B cell (primary cell): ENCODE data around the gene FAM163A. TPM values are rescaled to one million over a fixed set of nuclear protein-coding genes. Genes with fewer than 3 reads are reported as not detected.

Experiments used
- ATAC-seq: fragments of 200-7000 bp; cut with Tn5 transposase; one replicate; pipeline ENCODE4 v1.10.0; 2021; ENCODE audit warnings: low read depth, mild to moderate bottlenecking, moderate number of reproducible peaks, moderate library complexity
- CTCF ChIA-PET: fragments of 350-600 bp; sonication (Branson Sonifier 250); formaldehyde crosslinking; loops from one replicate; lab custom pipeline; 2021; ENCODE audit warnings: antibody characterized with exemption, inconsistent platforms; lab: Charles Lee
- POLR2A ChIA-PET: fragments of 350-600 bp; sonication (Branson Sonifier 250); formaldehyde crosslinking; loops from one replicate; lab custom pipeline; 2021; ENCODE audit warnings: antibody characterized with exemption; lab: Charles Lee
- DNase-seq: peaks from one replicate; pipeline ENCODE4 v3.0.0; 2013
- H2AFZ ChIP-seq: 2 replicates; pipeline ENCODE4 v1.6.1; 2012; ENCODE audit warnings: mild to moderate bottlenecking, low read depth, low read length; ENCODE audit not compliant: insufficient read depth, poor library complexity, severe bottlenecking
- H3K27ac ChIP-seq, 2 donors: 1 replicate in 1 of 2; 2 replicates in 1 of 2; pipeline ENCODE4 v1.5.1; 2012 to 2013; ENCODE audit warnings: low read length in 2 of 2, mild to moderate bottlenecking in 2 of 2, moderate library complexity in 1 of 2
- H3K27me3 ChIP-seq, 4 experiments: fragments of 200-600 bp in 1 of 4; sonication (generic) in 1 of 4; replicated peaks in 1 of 4; 1 replicate in 2 of 4; 2 replicates in 2 of 4; pipeline versions ENCODE4 v1.6.1 to v1.7.0; 2013 to 2016; ENCODE audit warnings: low read length in 3 of 4, mild to moderate bottlenecking in 2 of 4, mixed read lengths in 1 of 4, moderate library complexity in 1 of 4; ENCODE audit not compliant: insufficient read depth in 4 of 4, control insufficient read depth in 3 of 4; ENCODE audit errors: control extremely low read depth in 1 of 4
- H3K36me3 ChIP-seq, 2 experiments: replicated peaks in 1 of 2; 1 replicate in 1 of 2; 2 replicates in 1 of 2; pipeline versions ENCODE4 v1.6.1 to v1.7.1; 2013; ENCODE audit warnings: low read length in 1 of 2; ENCODE audit not compliant: insufficient read depth in 2 of 2, control insufficient read depth in 1 of 2; ENCODE audit errors: control extremely low read depth in 1 of 2, extremely low read depth in 1 of 2
- H3K4me1 ChIP-seq, 2 donors: fragments of 200-600 bp in 1 of 2; sonication (generic) in 1 of 2; 1 replicate in 1 of 2; 2 replicates in 1 of 2; pipeline versions ENCODE4 v1.5.1 to v1.6.1; 2013 to 2017; ENCODE audit warnings: low read length in 2 of 2; ENCODE audit not compliant: control insufficient read depth in 2 of 2, insufficient read depth in 2 of 2
- H3K4me2 ChIP-seq: replicated peaks from 2 replicates; pipeline ENCODE3; 2012; ENCODE audit warnings: mild to moderate bottlenecking, low read depth, low read length; ENCODE audit not compliant: poor library complexity, severe bottlenecking
- H3K4me3 ChIP-seq, 5 experiments: fragments of 200-600 bp in 1 of 5; sonication (generic) in 1 of 5; 1 replicate in 3 of 5; 2 replicates in 2 of 5; pipeline versions ENCODE4 v1.5.1 to v1.7.0; 2011 to 2016; ENCODE audit warnings: low read length in 4 of 5, mild to moderate bottlenecking in 4 of 5, low read depth in 2 of 5, control low read depth in 1 of 5, moderate library complexity in 1 of 5; ENCODE audit not compliant: insufficient read depth in 1 of 5; ENCODE audit errors: control extremely low read depth in 1 of 5, extremely low read depth in 1 of 5
- H3K79me2 ChIP-seq: fragments of 200-600 bp; sonication (generic); one replicate; pipeline ENCODE4 v1.6.0; 2016; ENCODE audit warnings: low read length; ENCODE audit not compliant: control insufficient read depth, insufficient read depth
- H3K9ac ChIP-seq: fragments of 200-600 bp; sonication (generic); 2 replicates; pipeline ENCODE4 v1.6.1; 2017; ENCODE audit warnings: mild to moderate bottlenecking, low read length, moderate library complexity
- H3K9me3 ChIP-seq, 3 donors: one replicate each; pipeline versions ENCODE4 v1.6.1 to v1.7.1; 2013; ENCODE audit warnings: low read length in 2 of 3; ENCODE audit not compliant: control insufficient read depth in 2 of 3, insufficient read depth in 1 of 3; ENCODE audit errors: control extremely low read depth in 1 of 3
- H4K20me1 ChIP-seq: 2 replicates; pipeline ENCODE4 v1.6.0; 2012; ENCODE audit warnings: mild to moderate bottlenecking, low read length; ENCODE audit not compliant: insufficient read depth, control insufficient read depth, poor library complexity, severe bottlenecking
- H3K27ac Mint-ChIP-seq: one replicate; pipeline ENCODE4 v1.8.0; 2021; ENCODE audit warnings: mixed read lengths
- H3K27me3 Mint-ChIP-seq: one replicate; pipeline ENCODE4 v1.8.0; 2021; ENCODE audit warnings: mixed read lengths
- H3K4me1 Mint-ChIP-seq: one replicate; pipeline ENCODE4 v1.8.0; 2021; ENCODE audit warnings: mixed read lengths
- H3K4me3 Mint-ChIP-seq: one replicate; pipeline ENCODE4 v1.8.0; 2021; ENCODE audit warnings: mixed read lengths
- H3K9me3 Mint-ChIP-seq: one replicate; pipeline ENCODE4 v1.8.0; 2022; ENCODE audit warnings: mixed read lengths; ENCODE audit not compliant: insufficient read depth
- CTCF ChIP-seq: fragments of 200-600 bp; IDR thresholded peaks from one replicate; pipeline ENCODE4 v1.8.0; 2022; ENCODE audit warnings: antibody characterized with exemption, mild to moderate bottlenecking
- EZH2 ChIP-seq: IDR thresholded peaks from 2 replicates; pipeline ENCODE4 v1.6.1; 2012; ENCODE audit warnings: borderline replicate concordance, low read depth, mild to moderate bottlenecking, moderate library complexity, low read length; ENCODE audit not compliant: insufficient read depth, poor library complexity, severe bottlenecking
- WGBS: methylation state at CpG from one replicate; pipeline ENCODE4 v1.1.5; 2013; ENCODE audit warnings: missing lambda C conversion rate; ENCODE audit not compliant: insufficient coverage; 5-methylcytosine and 5-hydroxymethylcytosine counted together
- intact Hi-C: fragments of 100-400 bp; cut with micrococcal nuclease; formaldehyde crosslinking; loops from one replicate; pipeline ENCODE4 v1.10.0; 2022
- polyA plus RNA-seq: library from polyadenylated mRNA; depleted of rRNA; stranded (reverse); fragments of >200 nt; gene quantifications from 2 replicates; pipeline ENCODE4 v1.2.3, GENCODE V29; 2012
- total RNA-seq, 2 donors: library from RNA; stranded (reverse); fragments of 120-200 nt in 1 of 2; gene quantifications; 1 replicate in 1 of 2; 2 replicates in 1 of 2; pipeline versions ENCODE4 v1.2.3 to v1.2.4, GENCODE V29; 2013 to 2022

Gene FAM163A
- total and polyA plus RNA-seq, 2 donors (not counting 1 experiment from before 2014, with no cell fraction given) = not detected

DNA sequence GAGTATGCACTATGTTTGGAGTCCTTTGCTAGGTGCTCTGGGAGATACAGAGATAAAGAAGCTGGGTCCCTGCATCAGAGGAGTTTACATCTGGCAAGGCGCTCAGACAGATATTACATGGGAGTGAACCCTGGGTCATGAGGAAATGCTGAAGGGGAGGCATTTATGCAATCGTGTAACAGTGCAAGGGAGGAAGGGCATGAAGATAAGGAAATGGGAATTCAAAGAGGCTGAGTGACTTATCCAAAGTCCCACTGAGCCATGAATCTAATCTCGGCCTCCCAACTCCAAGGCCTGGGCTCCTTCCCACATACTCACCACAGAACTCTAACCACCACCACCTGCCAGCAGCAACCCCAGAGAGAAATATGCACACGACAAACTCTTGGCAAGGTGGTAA is 51.6 kb downstream of the FAM163A start:
- Histone ChIP-seq H3K27ac (no peak overlapping the region), H3K79me2 (no peaks in the 10 kb centered on the region), H3K27me3 (no peaks in the 10 kb centered on the region), H3K4me3 (no peak overlapping the region), H3K4me1 (no peaks in the 10 kb centered on the region), H3K4me2 (no peak overlapping the region), H2AFZ (no peak overlapping the region), H3K9me3 (no peaks in the 10 kb centered on the region), H3K36me3 (no peaks in the 10 kb centered on the region), H4K20me1 (no peaks in the 10 kb centered on the region), H3K9ac (no peak overlapping the region)
- CTCF ChIA-PET = no interaction called here
- TF ChIP-seq EZH2 (no peak), CTCF (no peak)
- Mint-ChIP-seq H3K27me3 (peaks cover 15% of the 10 kb centered on the region), H3K4me3 (no peak overlapping the region), H3K27ac (no peak overlapping the region), H3K9me3 (no peaks in the 10 kb centered on the region), H3K4me1 (no peaks in the 10 kb centered on the region)
- POLR2A ChIA-PET = no interaction called here
- no peak for ATAC-seq
- intact Hi-C loops = no loop called here
- 60% methylated on average over 1 of the region's 4 CpGs for WGBS
- DNase-seq = no peak

GRCh38 chr1:179798213-179798863 is 55.2 kb downstream of the FAM163A start:
- Histone ChIP-seq H3K27ac (no peak overlapping the region), H3K4me3 (no peak overlapping the region), H3K9ac (no peak overlapping the region), H3K4me1 (no peaks in the 10 kb centered on the region), H3K79me2 (no peaks in the 10 kb centered on the region), H3K36me3 (no peaks in the 10 kb centered on the region), H3K27me3 (no peaks in the 10 kb centered on the region), H3K4me2 (no peak overlapping the region), H2AFZ (no peak overlapping the region), H3K9me3 (no peaks in the 10 kb centered on the region), H4K20me1 (no peaks in the 10 kb centered on the region)
- H3K27me3 Mint-ChIP-seq = peaks cover 17% of the 10 kb centered on the region
- CTCF ChIA-PET = interaction anchor here (3.1 kb wide), 1 partner anchor 12 kb away, joined by 19 read pairs; no protein-coding TSS in a partner anchor
- no peak overlapping the region for H3K4me3 Mint-ChIP-seq
- TF ChIP-seq CTCF (no peak), EZH2 (no peak)
- POLR2A ChIA-PET = no interaction called here
- no peak overlapping the region for H3K27ac Mint-ChIP-seq
- no peak for DNase-seq
- H3K9me3 Mint-ChIP-seq = no peaks in the 10 kb centered on the region
- no peaks in the 10 kb centered on the region for H3K4me1 Mint-ChIP-seq
- ATAC-seq = no peak
- 81% methylated on average over 4 of the region's 10 CpGs for WGBS
- intact Hi-C loops = no loop called here
